SK-N-SH treated with all-trans-retinoic acid at 6 μM for 48 hours (cell line): Measurements from ENCODE around the gene NFAT5.

Experiments used
- BACH2 ChIP-seq: fragments of 250-450 bp; sonication (Bioruptor Pico); IDR thresholded peaks from 2 replicates; pipeline ENCODE4 v1.9.0; 2021; ENCODE audit warnings: mild to moderate bottlenecking, borderline replicate concordance
- PPARA ChIP-seq: fragments of 250-450 bp; sonication (Bioruptor Pico); IDR thresholded peaks from 2 replicates; pipeline ENCODE4 v1.5.0; 2020; ENCODE audit warnings: mild to moderate bottlenecking, borderline replicate concordance
- RARB ChIP-seq: fragments of 250-450 bp; sonication (Bioruptor Pico); IDR thresholded peaks from 2 replicates; pipeline ENCODE4 v1.8.0; 2021; ENCODE audit warnings: mild to moderate bottlenecking, moderate library complexity

- TF ChIP-seq PPARA (CRISPR knock-in tag) (no peak), BACH2 (CRISPR knock-in tag) (no peak), RARB (CRISPR knock-in tag) (no peak)
Measured at GRCh38 chr16:69680358-69680757, 114.6 kb downstream of the NFAT5 start.
